ENCODE measurements around the gene KCNMA1.

DNA sequence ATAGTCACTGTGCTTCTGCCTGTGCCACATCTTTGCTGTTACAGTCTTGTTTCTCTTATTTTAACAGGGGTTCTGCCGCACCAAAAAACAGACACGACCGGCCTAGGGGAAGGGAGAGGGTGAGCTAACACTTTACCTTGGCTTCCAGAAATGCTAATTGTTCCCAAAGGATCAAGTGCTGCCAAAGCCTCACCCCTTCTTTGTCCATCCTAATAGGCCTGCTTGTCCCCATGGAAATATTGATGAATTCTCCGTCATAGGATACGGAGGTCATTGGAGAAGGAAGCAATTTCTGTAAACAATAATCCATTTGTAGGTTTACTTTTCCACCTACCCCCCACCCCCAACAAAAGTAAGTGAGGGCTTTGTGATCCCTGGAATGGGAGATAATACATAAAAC is 567.3 kb downstream of the KCNMA1 start:
- TF ChIP-seq SIN3A (IDR thresholded peaks at IDR 0.05; ENCODE audit: borderline replicate concordance, low read depth, low read length) (no peak), RAD21 (IDR thresholded peaks at IDR 0.05; ENCODE audit: low read length) (no peak), RFX5 (IDR thresholded peaks at IDR 0.05; ENCODE audit: low read length) (no peak)
- TF ChIP-seq, protein P1, sequence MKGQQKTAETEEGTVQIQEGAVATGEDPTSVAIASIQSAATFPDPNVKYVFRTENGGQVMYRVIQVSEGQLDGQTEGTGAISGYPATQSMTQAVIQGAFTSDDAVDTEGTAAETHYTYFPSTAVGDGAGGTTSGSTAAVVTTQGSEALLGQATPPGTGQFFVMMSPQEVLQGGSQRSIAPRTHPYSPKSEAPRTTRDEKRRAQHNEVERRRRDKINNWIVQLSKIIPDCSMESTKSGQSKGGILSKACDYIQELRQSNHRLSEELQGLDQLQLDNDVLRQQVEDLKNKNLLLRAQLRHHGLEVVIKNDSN (IDR thresholded peaks at IDR 0.05; ENCODE audit: borderline replicate concordance, low read depth) = no peak

Measured in SK-N-SH (cell line).